HCT116 (cell line): Measurements from ENCODE around the gene STK32C. TPM values are rescaled to one million over a fixed set of nuclear protein-coding genes. Genes with fewer than 3 reads are reported as not detected.

Source experiments
- ATAC-seq: fragments of 200-7000 bp; cut with Tn5 transposase; 2 replicates; pipeline ENCODE4 v1.9.1; 2020; ENCODE audit warnings: mild to moderate bottlenecking, moderate library complexity
- BruUV-seq: library from RNA; stranded (reverse); fragments of 400-500 nt; replicated peaks from 2 replicates; lab custom pipeline; 2021; lab: Mats Ljungman, UMichigan
- CTCF ChIA-PET: fragments of 300-600 bp; sonication (Branson Sonifier 250); formaldehyde crosslinking; loops from one replicate; lab custom pipeline; 2021; ENCODE audit warnings: antibody characterized with exemption; lab: Charles Lee
- POLR2A ChIA-PET: fragments of 300-600, 350-600 bp; sonication (Branson Sonifier 250); formaldehyde crosslinking; loops from one replicate; lab custom pipeline; 2021; ENCODE audit warnings: antibody characterized with exemption; lab: Charles Lee
- RAD21 ChIA-PET, 2 experiments: fragments of 300-600 bp; sonication (Branson Sonifier 250); formaldehyde crosslinking; loops; one replicate each; lab custom pipeline; 2023; ENCODE audit warnings: low total read pairs in 2 of 2; ENCODE audit not compliant: uncharacterized antibody in 2 of 2, unreplicated experiment in 2 of 2, low non-redundant PET in 1 of 2; lab: Charles Lee
- DNase-seq: peaks from one replicate; pipeline ENCODE4 v3.0.0-alpha.2; 2010; ENCODE audit warnings: low read depth, low spot score
- H2AFZ ChIP-seq: fragments of 200-600 bp; shearing (Covaris generic), sonication (generic); 2 replicates; pipeline ENCODE4 v1.6.1; 2017; ENCODE audit warnings: low read depth, mixed run types, mixed read lengths, antibody characterized with exemption, low read length; ENCODE audit not compliant: poor library complexity, severe bottlenecking
- H3K27ac ChIP-seq: 2 replicates; pipeline ENCODE4 v1.5.1; 2012; ENCODE audit warnings: low read depth, low read length
- H3K27me3 ChIP-seq: fragments of 200-600 bp; sonication (generic); 2 replicates; pipeline ENCODE4 v1.6.1; 2016; ENCODE audit warnings: mixed run types, low read length, mixed read lengths; ENCODE audit not compliant: insufficient read depth
- H3K36me3 ChIP-seq, 2 experiments: fragments of 200-500 bp in 1 of 2; fragments of 200-600 bp in 1 of 2; sonication (Bioruptor generic) in 1 of 2; sonication (generic) in 1 of 2; 2 replicates each; pipeline versions ENCODE4 v1.5.1 to v1.6.1; 2014 to 2016; ENCODE audit warnings: low read length in 2 of 2, inconsistent platforms in 1 of 2, mixed read lengths in 1 of 2, mixed run types in 1 of 2; ENCODE audit not compliant: insufficient read depth in 2 of 2, control insufficient read depth in 1 of 2
- H3K4me1 ChIP-seq, 2 experiments: fragments of 200-600 bp in 1 of 2; sonication (generic) in 1 of 2; 2 replicates each; pipeline versions ENCODE4 v1.5.1 to v1.6.1; 2012 to 2017; ENCODE audit warnings: low read length in 2 of 2, inconsistent platforms in 1 of 2, mild to moderate bottlenecking in 1 of 2, mixed read lengths in 1 of 2, mixed run types in 1 of 2, moderate library complexity in 1 of 2; ENCODE audit not compliant: insufficient read depth in 2 of 2, control insufficient read depth in 1 of 2
- H3K4me2 ChIP-seq: fragments of 200-600 bp; sonication (generic); 2 replicates; pipeline ENCODE4 v1.6.1; 2017; ENCODE audit warnings: mixed run types, low read length, mixed read lengths
- H3K4me3 ChIP-seq, 2 experiments: fragments of 200-600 bp in 1 of 2; sonication (generic) in 1 of 2; replicated peaks in 1 of 2; 2 replicates each; pipeline ENCODE4 v1.5.1; 2011 to 2016; ENCODE audit warnings: low read length in 2 of 2, control low read depth in 1 of 2, low read depth in 1 of 2, mild to moderate bottlenecking in 1 of 2, mixed read lengths in 1 of 2, mixed run types in 1 of 2
- H3K79me2 ChIP-seq: fragments of 200-600 bp; sonication (generic); 2 replicates; pipeline ENCODE4 v1.6.1; 2017; ENCODE audit warnings: mild to moderate bottlenecking, mixed run types, low read length, moderate library complexity, mixed read lengths; ENCODE audit not compliant: insufficient read depth
- H3K9ac ChIP-seq: fragments of 200-600 bp; sonication (generic); 2 replicates; pipeline ENCODE4 v1.6.1; 2016; ENCODE audit warnings: low read length, mixed read lengths
- H3K9me2 ChIP-seq: fragments of 200-600 bp; sonication (generic), shearing (Covaris generic); 2 replicates; pipeline ENCODE4 v1.6.1; 2017; ENCODE audit warnings: mixed run types, mild to moderate bottlenecking, moderate library complexity; ENCODE audit not compliant: insufficient read depth
- H3K9me3 ChIP-seq, 2 experiments: fragments of 200-500 bp in 1 of 2; fragments of 200-600 bp in 1 of 2; sonication (Bioruptor generic) in 1 of 2; sonication (generic) in 1 of 2; 2 replicates each; pipeline ENCODE4 v1.6.1; 2014 to 2017; ENCODE audit warnings: low read length in 2 of 2, mixed read lengths in 2 of 2, inconsistent platforms in 1 of 2, low read depth in 1 of 2, mild to moderate bottlenecking in 1 of 2, mixed run types in 1 of 2, moderate library complexity in 1 of 2; ENCODE audit not compliant: control insufficient read depth in 1 of 2, insufficient read depth in 1 of 2
- H4K20me1 ChIP-seq: fragments of 200-600 bp; sonication (generic), shearing (Covaris generic); 2 replicates; pipeline ENCODE4 v1.6.1; 2017; ENCODE audit warnings: mixed run types, mild to moderate bottlenecking, moderate library complexity; ENCODE audit not compliant: insufficient read depth
- EZH2 ChIP-seq: fragments of 200-600 bp; sonication (generic); IDR thresholded peaks from 2 replicates; pipeline ENCODE4 v1.6.1; 2017; ENCODE audit warnings: antibody characterized with exemption, mixed run types
- EZH2phosphoT487 ChIP-seq: fragments of 200-600 bp; IDR thresholded peaks from 2 replicates; pipeline ENCODE4 v1.6.1; 2018; ENCODE audit warnings: antibody characterized with exemption, borderline replicate concordance
- JUND ChIP-seq: IDR thresholded peaks from 2 replicates; pipeline ENCODE4 v1.6.1; 2012
- POLR2A ChIP-seq: IDR thresholded peaks from 2 replicates; pipeline ENCODE4 v1.7.0; 2011; ENCODE audit warnings: borderline replicate concordance; ENCODE audit not compliant: insufficient read depth, insufficient read length; ENCODE audit errors: extremely low read depth
- TCF7L2 ChIP-seq: IDR thresholded peaks from 2 replicates; pipeline ENCODE4 v1.7.0; 2011; ENCODE audit warnings: borderline replicate concordance, inconsistent platforms; ENCODE audit not compliant: insufficient read depth, insufficient read length; ENCODE audit errors: extremely low read depth
- YY1 ChIP-seq: IDR thresholded peaks from 2 replicates; pipeline ENCODE4 v1.6.1; 2011; ENCODE audit warnings: low read length, low read depth, moderate library complexity, mild to moderate bottlenecking; ENCODE audit not compliant: insufficient replicate concordance; ENCODE audit errors: extremely low read depth
- ZNF274 ChIP-seq: fragments of 200-500 bp; sonication (Bioruptor generic); IDR thresholded peaks from 2 replicates; pipeline ENCODE4 v1.6.1; 2014; ENCODE audit warnings: mild to moderate bottlenecking, low read depth, low read length, inconsistent platforms
- intact Hi-C: fragments of 100-400 bp; cut with micrococcal nuclease; formaldehyde crosslinking; loops from 2 replicates; pipeline ENCODE4 v1.10.0; 2022
- total RNA-seq: library from RNA; stranded (reverse); gene quantifications from one replicate; pipeline ENCODE4 v1.2.1, GENCODE V29; 2021; ENCODE audit not compliant: unreplicated experiment
- TF ChIP-seq, protein P1 (sequence below): IDR thresholded peaks from 2 replicates; pipeline ENCODE4 v1.6.1; 2012
- TF ChIP-seq, protein P2 (sequence below): IDR thresholded peaks from 2 replicates; pipeline ENCODE4 v1.6.1; 2012; ENCODE audit warnings: low read depth

The STK32C gene
- total RNA-seq, 1 experiment from 2014 or later = 29.7 TPM

DNA sequence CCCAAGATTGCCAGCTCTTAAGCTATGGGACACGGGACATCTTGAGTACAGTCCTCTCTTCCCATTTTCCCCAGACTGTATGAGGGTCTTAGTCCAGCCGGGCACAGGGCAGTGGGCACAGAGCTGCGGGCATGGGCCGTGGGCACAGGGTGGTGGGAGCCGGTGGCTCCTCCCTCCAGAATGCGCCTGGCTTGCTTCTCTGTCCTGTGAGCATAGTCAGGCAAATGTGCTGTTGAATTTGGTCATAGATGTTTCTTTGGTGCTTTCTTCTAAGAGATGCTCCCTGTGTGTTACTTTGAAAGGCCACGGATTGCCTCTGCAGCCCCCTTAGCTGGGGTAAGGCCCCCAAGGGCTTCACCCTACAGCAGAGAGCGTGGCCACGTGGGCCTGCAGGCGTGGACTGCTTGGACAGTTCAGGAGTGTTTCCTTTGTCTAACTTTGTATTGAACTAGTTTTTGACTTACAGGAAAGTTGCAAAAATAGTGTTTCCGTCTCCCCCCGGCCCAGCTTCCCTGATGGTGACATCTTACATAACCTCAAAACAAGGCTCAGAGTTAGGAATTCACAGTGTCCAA is 49.0 kb upstream of the STK32C start:
- POLR2A ChIA-PET = no interaction called here
- no peak overlapping the region for H3K27ac ChIP-seq

More for the DNA sequence above, 49.0 kb upstream of the STK32C start:
- ATAC-seq (no peak), DNase-seq (no peak)
- CTCF ChIA-PET = no interaction called here
- H2AFZ ChIP-seq = no peak overlapping the region
- H4K20me1 ChIP-seq = no peaks in the 10 kb centered on the region
- no peaks in the 10 kb centered on the region for H3K36me3 ChIP-seq
- intact Hi-C loops = no loop called here
- no peaks in the 10 kb centered on the region for H3K79me2 ChIP-seq
- no peak overlapping the region for H3K9ac ChIP-seq
- TF ChIP-seq POLR2A (no peak), JUND (no peak), ZNF274 (no peak), EZH2phosphoT487 (no peak), YY1 (no peak), TCF7L2 (no peak), EZH2 (no peak)
- TF ChIP-seq, protein P1, sequence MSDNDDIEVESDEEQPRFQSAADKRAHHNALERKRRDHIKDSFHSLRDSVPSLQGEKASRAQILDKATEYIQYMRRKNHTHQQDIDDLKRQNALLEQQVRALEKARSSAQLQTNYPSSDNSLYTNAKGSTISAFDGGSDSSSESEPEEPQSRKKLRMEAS = no peak
- TF ChIP-seq, protein P2, sequence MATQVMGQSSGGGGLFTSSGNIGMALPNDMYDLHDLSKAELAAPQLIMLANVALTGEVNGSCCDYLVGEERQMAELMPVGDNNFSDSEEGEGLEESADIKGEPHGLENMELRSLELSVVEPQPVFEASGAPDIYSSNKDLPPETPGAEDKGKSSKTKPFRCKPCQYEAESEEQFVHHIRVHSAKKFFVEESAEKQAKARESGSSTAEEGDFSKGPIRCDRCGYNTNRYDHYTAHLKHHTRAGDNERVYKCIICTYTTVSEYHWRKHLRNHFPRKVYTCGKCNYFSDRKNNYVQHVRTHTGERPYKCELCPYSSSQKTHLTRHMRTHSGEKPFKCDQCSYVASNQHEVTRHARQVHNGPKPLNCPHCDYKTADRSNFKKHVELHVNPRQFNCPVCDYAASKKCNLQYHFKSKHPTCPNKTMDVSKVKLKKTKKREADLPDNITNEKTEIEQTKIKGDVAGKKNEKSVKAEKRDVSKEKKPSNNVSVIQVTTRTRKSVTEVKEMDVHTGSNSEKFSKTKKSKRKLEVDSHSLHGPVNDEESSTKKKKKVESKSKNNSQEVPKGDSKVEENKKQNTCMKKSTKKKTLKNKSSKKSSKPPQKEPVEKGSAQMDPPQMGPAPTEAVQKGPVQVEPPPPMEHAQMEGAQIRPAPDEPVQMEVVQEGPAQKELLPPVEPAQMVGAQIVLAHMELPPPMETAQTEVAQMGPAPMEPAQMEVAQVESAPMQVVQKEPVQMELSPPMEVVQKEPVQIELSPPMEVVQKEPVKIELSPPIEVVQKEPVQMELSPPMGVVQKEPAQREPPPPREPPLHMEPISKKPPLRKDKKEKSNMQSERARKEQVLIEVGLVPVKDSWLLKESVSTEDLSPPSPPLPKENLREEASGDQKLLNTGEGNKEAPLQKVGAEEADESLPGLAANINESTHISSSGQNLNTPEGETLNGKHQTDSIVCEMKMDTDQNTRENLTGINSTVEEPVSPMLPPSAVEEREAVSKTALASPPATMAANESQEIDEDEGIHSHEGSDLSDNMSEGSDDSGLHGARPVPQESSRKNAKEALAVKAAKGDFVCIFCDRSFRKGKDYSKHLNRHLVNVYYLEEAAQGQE = no peak
- TF ChIP-seq, all 23 proteins: peak for 0
- Histone ChIP-seq H3K9me3 (no peaks in the 10 kb centered on the region), H3K4me2 (no peak overlapping the region), H3K9me2 (no peaks in the 10 kb centered on the region), H3K27me3 (no peaks in the 10 kb centered on the region), H3K4me3 (no peak overlapping the region), H3K4me1 (no peaks in the 10 kb centered on the region)
- no TSS peak for BruUV-seq
- RAD21 ChIA-PET = no interaction called here
